ENCODE measurements around the gene RABEPK. TPM values are rescaled to one million over a fixed set of nuclear protein-coding genes. Genes with fewer than 3 reads are reported as not detected.
A peak's percentile ranks its signal among the peaks of the same experiment; 100 is the strongest.

The RABEPK gene
- total and polyA plus RNA-seq, 7 experiments from 2014 or later, result 10.7 to 52.5 (median 17.5) TPM

DNA sequence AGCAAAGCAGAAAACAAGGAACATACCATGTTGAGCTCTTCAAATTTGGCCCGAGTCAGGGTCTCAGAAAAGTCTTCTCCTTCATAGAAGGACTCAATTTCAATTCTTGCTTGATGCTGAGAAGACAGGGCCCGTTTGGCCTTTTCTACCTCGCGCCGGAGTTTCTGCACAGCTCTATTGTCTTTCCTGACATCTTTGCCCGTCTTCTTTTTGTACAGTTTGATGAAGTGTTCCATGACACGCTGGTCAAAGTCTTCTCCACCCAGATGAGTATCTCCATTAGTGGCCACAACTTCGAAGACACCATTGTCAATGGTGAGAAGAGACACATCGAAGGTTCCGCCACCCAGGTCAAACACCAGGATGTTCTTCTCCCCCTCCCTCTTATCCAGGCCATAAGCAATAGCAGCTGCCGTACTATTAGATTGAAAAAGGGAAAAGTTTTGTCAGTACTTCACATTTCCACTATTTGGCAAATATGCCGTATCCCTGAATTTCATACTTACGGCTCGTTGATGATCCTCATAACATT is 38.6 kb downstream of the RABEPK start:
- Mint-ChIP-seq H3K9me3 (peaks cover 0 to 7% (median 0%) of the 10 kb centered on the region in 11 donors), H3K36me3 (peaks cover 9 to 58% (median 32%) of the 10 kb centered on the region in 5 donors), H3K4me1 (peaks cover 34 to 62% (median 59%) of the 10 kb centered on the region in 7 donors), H3K27me3 (peaks cover 0 to 5% (median 0%) of the 10 kb centered on the region in 5 donors), H3K4me3 (peak overlapping the region; percentile 94 to 99 (median 98)), H3K27ac (peak overlapping the region; percentile 15 to 100 (median 68))
- Histone ChIP-seq H3K27ac (ENCODE audit: low read depth, low read length) (peak overlapping the region; percentile 97), H3K27me3 (ENCODE audit: control insufficient read depth in 2 of 2, insufficient read depth in 2 of 2, low read length in 2 of 2) (no peaks in the 10 kb centered on the region), H3K4me1 (ENCODE audit: control insufficient read depth in 2 of 2, insufficient read depth in 2 of 2, low read length in 2 of 2) (peaks cover 48 to 50% of the 10 kb centered on the region in 2 donors), H3K4me3 (ENCODE audit: low read length) (peak overlapping the region; percentile 1), H3K9me3 (ENCODE audit: control insufficient read depth in 2 of 3, low read length in 3 of 3) (no peaks in the 10 kb centered on the region), H3K36me3 (ENCODE audit: control insufficient read depth in 2 of 3, insufficient read depth in 3 of 3, low read length in 3 of 3) (peaks cover 24 to 58% (median 29%) of the 10 kb centered on the region in 3 experiments)
- POLR2A ChIA-PET, result interaction anchor here (0.7 to 5.5 kb wide), 4 partner anchors 13 to 46 kb away, joined by 4 to 37 read pairs (median 6); partner anchors contain the start of gene RABEPK
- no peak for ATAC-seq
- CTCF ChIA-PET, result no interaction called here
- no peak for DNase-seq
- intact Hi-C loops (cut with micrococcal nuclease), result no loop called here

DNA sequence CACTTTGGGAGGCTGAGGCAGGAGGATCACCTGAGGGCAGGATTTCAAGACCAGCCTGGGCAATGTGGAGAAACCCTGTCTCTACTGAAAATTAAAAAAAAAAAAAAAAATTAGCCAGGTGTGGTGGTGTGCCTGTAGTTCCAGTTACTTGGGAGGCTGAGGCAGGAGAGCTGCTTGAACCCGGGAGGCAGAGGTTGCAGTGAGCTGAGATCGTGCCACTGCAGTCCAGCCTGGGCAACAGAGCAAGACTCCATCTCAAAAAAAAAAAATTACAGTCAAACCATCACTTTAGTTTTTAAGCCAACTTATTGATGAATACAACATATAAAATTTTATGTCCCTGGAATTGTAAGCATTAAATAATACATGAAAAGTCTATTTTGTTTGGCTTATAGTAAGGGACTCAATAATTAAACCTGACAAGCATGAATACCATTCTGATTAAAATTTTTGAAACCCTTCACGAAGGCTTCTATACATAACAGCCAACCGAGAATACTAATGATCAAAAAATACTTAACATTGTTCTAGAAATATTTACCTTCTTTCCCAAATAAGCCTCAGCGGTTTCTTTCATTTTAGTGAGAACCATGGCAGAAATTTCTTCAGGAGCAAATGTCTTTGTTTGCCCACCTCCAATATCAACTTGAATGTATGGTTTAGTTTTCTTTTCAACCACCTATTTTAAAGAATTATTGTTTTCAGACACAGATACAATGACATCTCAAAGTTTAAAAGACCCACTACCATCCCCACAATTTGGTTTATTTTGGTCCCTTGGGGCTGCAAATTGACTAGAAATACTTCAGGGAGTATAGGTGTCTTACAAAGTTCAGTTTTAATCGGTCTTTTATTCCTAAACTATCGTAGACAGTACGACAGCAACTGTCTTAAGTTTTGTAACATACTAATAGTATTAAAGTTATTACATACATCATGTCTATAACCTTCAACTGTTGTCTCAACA is 39.6 kb downstream of the RABEPK start:
- Mint-ChIP-seq H3K27me3 (peaks cover 0 to 5% (median 0%) of the 10 kb centered on the region in 5 donors), H3K4me3 (peak overlapping the region; percentile 94 to 99 (median 98)), H3K4me1 (peaks cover 34 to 60% (median 56%) of the 10 kb centered on the region in 7 donors), H3K9me3 (peaks cover 0 to 7% (median 0%) of the 10 kb centered on the region in 11 donors), H3K36me3 (peaks cover 9 to 58% (median 32%) of the 10 kb centered on the region in 5 donors), H3K27ac (peak overlapping the region; percentile 96 to 100 (median 99))
- ATAC-seq (no peak), DNase-seq (no peak)
- ChIA-PET POLR2A (interaction anchor here (1.1 to 6.0 kb wide), 9 partner anchors 8 to 114 kb away, joined by 3 to 192 read pairs (median 8); partner anchors contain the start of genes GAPVD1, RABEPK and SCAI), CTCF (no interaction called here)
- peaks cover 24 to 52% (median 27%) of the 10 kb centered on the region in 3 experiments for H3K36me3 ChIP-seq (ENCODE audit: control insufficient read depth in 2 of 3, insufficient read depth in 3 of 3, low read length in 3 of 3)
- H3K4me3 ChIP-seq (ENCODE audit: low read length), result peak overlapping the region; percentile 85
- intact Hi-C loops (cut with micrococcal nuclease), result loop anchor here (2.0 to 5.0 kb wide), 6 partner anchors 97 to 507 kb away; partner anchors contain the start of genes MAPKAP1 (in 1 of the 2), NR6A1 (in 1 of the 2), PBX3 (in 1 of the 2) and SCAI (in 1 of the 2)
- peaks cover 48 to 50% of the 10 kb centered on the region in 2 donors for H3K4me1 ChIP-seq (ENCODE audit: control insufficient read depth in 2 of 2, insufficient read depth in 2 of 2, low read length in 2 of 2)
- no peaks in the 10 kb centered on the region for H3K27me3 ChIP-seq (ENCODE audit: control insufficient read depth in 2 of 2, insufficient read depth in 2 of 2, low read length in 2 of 2)
- H3K9me3 ChIP-seq (ENCODE audit: control insufficient read depth in 2 of 3, low read length in 3 of 3), result no peaks in the 10 kb centered on the region
- peak overlapping the region; percentile 97 for H3K27ac ChIP-seq (ENCODE audit: low read depth, low read length)

DNA sequence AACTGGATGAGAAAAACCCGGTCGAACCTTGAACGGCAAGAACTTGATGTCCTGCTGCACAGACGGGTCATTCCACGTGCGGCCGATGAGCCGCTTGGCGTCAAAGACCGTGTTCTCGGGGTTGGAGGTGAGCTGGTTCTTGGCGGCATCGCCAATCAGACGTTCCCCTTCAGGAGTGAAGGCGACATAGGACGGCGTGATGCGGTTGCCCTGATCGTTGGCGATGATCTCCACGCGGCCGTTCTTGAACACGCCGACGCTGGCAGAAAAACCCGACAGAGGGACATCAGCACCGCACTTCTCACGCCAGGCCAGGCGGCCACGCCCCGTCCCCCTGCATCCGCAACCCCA is 40.3 kb downstream of the RABEPK start:
- H3K4me3 ChIP-seq (ENCODE audit: low read length), result peak overlapping the region; percentile 85
- peak in 3 of 9 donors; percentile 33 to 49 (median 43) for DNase-seq
- no peak for ATAC-seq
- Mint-ChIP-seq H3K4me1 (peaks cover 33 to 55% (median 51%) of the 10 kb centered on the region in 7 donors), H3K27ac (peak overlapping the region; percentile 96 to 100 (median 99)), H3K27me3 (peaks cover 0 to 5% (median 0%) of the 10 kb centered on the region in 5 donors), H3K36me3 (peaks cover 9 to 53% (median 32%) of the 10 kb centered on the region in 5 donors), H3K9me3 (peaks cover 0 to 7% (median 0%) of the 10 kb centered on the region in 11 donors), H3K4me3 (peak overlapping the region; percentile 94 to 99 (median 98))
- H3K4me1 ChIP-seq (ENCODE audit: control insufficient read depth in 2 of 2, insufficient read depth in 2 of 2, low read length in 2 of 2), result peaks cover 45 to 50% of the 10 kb centered on the region in 2 donors
- intact Hi-C loops (cut with micrococcal nuclease), result loop anchor here (2.0 to 5.0 kb wide), 6 partner anchors 98 to 506 kb away; partner anchors contain the start of genes MAPKAP1 (in 1 of the 2), NR6A1 (in 1 of the 2), PBX3 (in 1 of the 2) and SCAI (in 1 of the 2)
- peaks cover 24 to 45% (median 27%) of the 10 kb centered on the region in 3 experiments for H3K36me3 ChIP-seq (ENCODE audit: control insufficient read depth in 2 of 3, insufficient read depth in 3 of 3, low read length in 3 of 3)
- POLR2A ChIA-PET, result interaction anchor here (0.7 to 6.0 kb wide), 14 partner anchors 8 to 114 kb away, joined by 3 to 192 read pairs (median 5); partner anchors contain the start of genes GAPVD1, RABEPK and SCAI
- CTCF ChIA-PET, result interaction anchor here (1.6 kb wide), 1 partner anchor 21 kb away, joined by 4 read pairs; the partner anchor contains the start of gene GAPVD1
- H3K9me3 ChIP-seq (ENCODE audit: control insufficient read depth in 2 of 3, low read length in 3 of 3), result no peaks in the 10 kb centered on the region
- no peaks in the 10 kb centered on the region for H3K27me3 ChIP-seq (ENCODE audit: control insufficient read depth in 2 of 2, insufficient read depth in 2 of 2, low read length in 2 of 2)
- peak overlapping the region; percentile 97 for H3K27ac ChIP-seq (ENCODE audit: low read depth, low read length)

DNA sequence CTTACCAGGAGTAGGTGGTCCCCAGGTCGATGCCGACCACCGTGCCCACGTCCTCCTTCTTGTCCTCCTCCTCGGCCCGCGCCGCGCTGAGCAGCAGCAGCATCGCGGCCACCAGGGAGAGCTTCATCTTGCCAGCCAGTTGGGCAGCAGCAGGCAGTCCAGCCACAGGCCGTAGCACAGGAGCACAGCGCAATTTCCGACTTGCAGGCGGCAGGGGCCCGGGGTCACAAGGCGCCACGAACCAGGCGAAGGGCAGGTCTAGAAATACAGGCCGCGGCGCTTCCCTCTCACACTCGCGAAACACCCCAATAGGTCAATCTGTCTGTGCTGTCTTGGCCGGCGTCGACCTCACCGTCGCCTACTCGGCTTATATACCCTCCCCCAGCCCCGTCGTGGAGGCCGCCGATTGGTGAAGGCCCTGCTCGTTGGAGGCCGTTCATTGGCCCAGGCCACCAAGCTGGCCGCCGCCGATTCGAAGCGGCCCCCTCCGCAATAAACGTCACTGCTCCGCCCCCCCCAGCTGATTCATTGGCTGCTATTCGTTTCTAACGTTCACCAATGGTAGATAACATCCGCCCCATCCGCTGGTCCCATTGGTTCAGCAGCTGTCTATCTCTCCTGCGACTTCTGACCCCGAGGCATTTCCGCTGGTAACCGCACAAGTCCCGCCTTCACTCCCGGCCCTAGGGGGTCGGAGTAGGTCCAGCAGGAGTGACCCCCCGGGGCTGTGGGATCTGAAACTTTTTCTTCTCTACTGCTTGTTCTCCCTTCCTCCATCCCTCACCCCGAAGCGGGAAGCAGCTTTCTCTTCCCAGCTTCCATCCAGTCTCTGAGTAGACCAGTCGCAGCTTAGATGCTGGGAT is 40.9 kb downstream of the RABEPK start, which contains the start of gene HSPA5:
Gene HSPA5 (minus strand): TSS at position 344 of the 863 bp plus-strand sequence. CDS start 217 bp downstream, at position 127.
- peak within 1 kb of the TSS; percentile 94 to 99 (median 98) for H3K4me3 Mint-ChIP-seq
- DNase-seq, result peak; percentile 94 to 100 (median 99)
- peak; percentile 94 for ATAC-seq
- H3K27ac Mint-ChIP-seq, result peak within 1 kb of the TSS; percentile 96 to 100 (median 99)
- Histone ChIP-seq H3K27me3 (ENCODE audit: control insufficient read depth in 2 of 2, insufficient read depth in 2 of 2, low read length in 2 of 2) (no peaks in the 10 kb centered on the region), H3K9me3 (ENCODE audit: control insufficient read depth in 2 of 3, low read length in 3 of 3) (no peaks in the 10 kb centered on the region), H3K27ac (ENCODE audit: low read depth, low read length) (peak within 1 kb of the TSS; percentile 97), H3K4me1 (ENCODE audit: control insufficient read depth in 2 of 2, insufficient read depth in 2 of 2, low read length in 2 of 2) (peaks cover 39 to 48% of the 10 kb centered on the region in 2 donors), H3K4me3 (ENCODE audit: low read length) (peak within 1 kb of the TSS; percentile 85), H3K36me3 (ENCODE audit: control insufficient read depth in 2 of 3, insufficient read depth in 3 of 3, low read length in 3 of 3) (peaks cover 24 to 39% (median 27%) of the 10 kb centered on the region in 3 experiments)
- POLR2A ChIA-PET, result interaction anchor here (0.6 to 6.0 kb wide), 30 partner anchors 9 to 582 kb away, joined by 3 to 192 read pairs (median 4); partner anchors contain the start of genes ARPC5L, GAPVD1, RABEPK and SCAI
- peaks cover 27 to 49% (median 45%) of the 10 kb centered on the region in 7 donors for H3K4me1 Mint-ChIP-seq
- H3K36me3 Mint-ChIP-seq, result peaks cover 8 to 50% (median 28%) of the 10 kb centered on the region in 5 donors
- CTCF ChIA-PET, result interaction anchor here (0.9 to 1.6 kb wide), 4 partner anchors 9 to 53 kb away, joined by 3 to 4 read pairs (median 3); partner anchors contain the start of gene GAPVD1
- intact Hi-C loops (cut with micrococcal nuclease), result loop anchor here (1.0 to 5.0 kb wide), 17 partner anchors 20 to 506 kb away; partner anchors contain the start of genes GAPVD1 (in 2 of the 2), GOLGA1 (in 2 of the 2), NR6A1 (in 2 of the 2) and RABEPK (in 2 of the 2)
- peaks cover 0 to 5% (median 0%) of the 10 kb centered on the region in 5 donors for H3K27me3 Mint-ChIP-seq
- peaks cover 0 to 7% (median 0%) of the 10 kb centered on the region in 11 donors for H3K9me3 Mint-ChIP-seq

All from naive thymus-derived CD4-positive, alpha-beta T cell (primary cell).